ENCODE measurements around the gene RAB14. TPM values are rescaled to one million over a fixed set of nuclear protein-coding genes. Genes with fewer than 3 reads are reported as not detected.

The RAB14 gene
- total RNA-seq: 28.9 and 54.8 TPM in 2 replicates

- peak; percentile 99 for DNase-seq
Observed at GRCh38 chr9:121201738-121202533, at the start of gene RAB14. Gene RAB14, minus strand, starts transcription at chr9:121201869. Its CDS starts 8,457 bp downstream, at chr9:121193412.

- DNase-seq: no peak
Observed at GRCh38 chr9:121249563-121249962, 47.9 kb upstream of the RAB14 start.

- DNase-seq: peak; percentile 11
Observed at GRCh38 chr9:121246821-121247561, 45.3 kb upstream of the RAB14 start.

- no peak for DNase-seq
Observed at GRCh38 chr9:121242959-121243346, 41.3 kb upstream of the RAB14 start.

GRCh38 chr9:121242219-121242958 lies 40.7 kb upstream of the RAB14 start:
- no peak for DNase-seq

GRCh38 chr9:121240472-121241135 lies 38.9 kb upstream of the RAB14 start:
- DNase-seq: no peak

- no peak for DNase-seq
Observed at GRCh38 chr9:121239851-121240250, 38.2 kb upstream of the RAB14 start.

- DNase-seq: no peak
Observed at GRCh38 chr9:121239071-121239470, 37.4 kb upstream of the RAB14 start.

GRCh38 chr9:121237916-121238315 lies 36.2 kb upstream of the RAB14 start:
- no peak for DNase-seq

- no peak for DNase-seq
Observed at GRCh38 chr9:121235512-121235911, 33.8 kb upstream of the RAB14 start.

- DNase-seq: no peak
Observed at GRCh38 chr9:121234832-121235161, 33.1 kb upstream of the RAB14 start.

- DNase-seq: peak; percentile 42
Observed at GRCh38 chr9:121233906-121234831, 32.5 kb upstream of the RAB14 start.

GRCh38 chr9:121232251-121232650 lies 30.6 kb upstream of the RAB14 start:
- no peak for DNase-seq

- no peak for DNase-seq
Observed at GRCh38 chr9:121230256-121230655, 28.6 kb upstream of the RAB14 start.

GRCh38 chr9:121227862-121228261 lies 26.2 kb upstream of the RAB14 start:
- DNase-seq: no peak

- DNase-seq: no peak
Observed at GRCh38 chr9:121226175-121226574, 24.5 kb upstream of the RAB14 start.

GRCh38 chr9:121225240-121225639 lies 23.6 kb upstream of the RAB14 start:
- DNase-seq: no peak

- peak; percentile 72 for DNase-seq
Observed at GRCh38 chr9:121222524-121223171, 21.0 kb upstream of the RAB14 start.

GRCh38 chr9:121221664-121222055 lies 20.0 kb upstream of the RAB14 start:
- DNase-seq: no peak

- no peak for DNase-seq
Observed at GRCh38 chr9:121220996-121221663, 19.5 kb upstream of the RAB14 start.

- no peak for DNase-seq
Observed at GRCh38 chr9:121219530-121219929, 17.9 kb upstream of the RAB14 start.
